Kidney epithelial cell (primary cell): ENCODE measurements around the gene IBA57. TPM values are rescaled to one million over a fixed set of nuclear protein-coding genes. Genes with fewer than 3 reads are reported as not detected.

Experiments
- DNase-seq: peaks from one replicate; pipeline ENCODE4 v3.0.0-alpha.2; 2010; ENCODE audit warnings: low read depth
- H3K27me3 ChIP-seq: 2 replicates; pipeline ENCODE4 v1.6.0; 2011; ENCODE audit warnings: low read length; ENCODE audit not compliant: control insufficient read depth, insufficient read depth
- H3K36me3 ChIP-seq: 2 replicates; pipeline ENCODE4 v1.5.1; 2011; ENCODE audit warnings: low read length; ENCODE audit not compliant: control insufficient read depth, insufficient read depth
- H3K4me3 ChIP-seq: 2 replicates; pipeline ENCODE4 v1.5.1; 2011; ENCODE audit warnings: low read depth, mild to moderate bottlenecking, control low read depth, low read length
- CTCF ChIP-seq: IDR thresholded peaks from 2 replicates; pipeline ENCODE4 v1.5.1; 2011; ENCODE audit warnings: mild to moderate bottlenecking, moderate library complexity, low read length, control low read depth, inconsistent platforms; ENCODE audit not compliant: insufficient read depth, poor library complexity, severe bottlenecking
- total RNA-seq: library from RNA; depleted of rRNA; stranded (reverse); fragments of >200 nt; gene quantifications from 2 replicates; pipeline ENCODE4 v1.2.3, GENCODE V29; 2015

IBA57 gene
- total RNA-seq, 1 donor from 2014 or later, result 7.1 TPM

GRCh38 chr1:228161362-228161761, 4.2 kb upstream of the IBA57 start:
- Histone ChIP-seq H3K36me3 (no peaks in the 10 kb centered on the region), H3K27me3 (peaks cover 39% of the 10 kb centered on the region), H3K4me3 (no peak overlapping the region)
- DNase-seq, result no peak
- TF ChIP-seq CTCF, result no peak

- Histone ChIP-seq H3K27me3 (peaks cover 35% of the 10 kb centered on the region), H3K36me3 (no peaks in the 10 kb centered on the region), H3K4me3 (no peak overlapping the region)
- no peak for DNase-seq
- TF ChIP-seq CTCF, result no peak
These were observed 3.7 kb upstream of the IBA57 start for GRCh38 chr1:228161866-228162265.

GRCh38 chr1:228162286-228163006, 3.2 kb upstream of the IBA57 start:
- no peak for TF ChIP-seq CTCF
- no peak for DNase-seq
- Histone ChIP-seq H3K4me3 (no peak overlapping the region), H3K27me3 (peaks cover 29% of the 10 kb centered on the region), H3K36me3 (no peaks in the 10 kb centered on the region)

GRCh38 chr1:228163007-228163753, 2.4 kb upstream of the IBA57 start:
- Histone ChIP-seq H3K36me3 (no peaks in the 10 kb centered on the region), H3K27me3 (peaks cover 22% of the 10 kb centered on the region), H3K4me3 (no peak overlapping the region)
- no peak for DNase-seq
- no peak for TF ChIP-seq CTCF

GRCh38 chr1:228163776-228164519, 1.7 kb upstream of the IBA57 start:
- no peak overlapping the region for H3K4me3 ChIP-seq
- peaks cover 16% of the 10 kb centered on the region for H3K27me3 ChIP-seq

More at GRCh38 chr1:228163776-228164519, 1.7 kb upstream of the IBA57 start:
- DNase-seq, result no peak
- no peak for TF ChIP-seq CTCF
- H3K36me3 ChIP-seq, result no peaks in the 10 kb centered on the region
